Measurements from ENCODE around the gene KLC3.

DNA sequence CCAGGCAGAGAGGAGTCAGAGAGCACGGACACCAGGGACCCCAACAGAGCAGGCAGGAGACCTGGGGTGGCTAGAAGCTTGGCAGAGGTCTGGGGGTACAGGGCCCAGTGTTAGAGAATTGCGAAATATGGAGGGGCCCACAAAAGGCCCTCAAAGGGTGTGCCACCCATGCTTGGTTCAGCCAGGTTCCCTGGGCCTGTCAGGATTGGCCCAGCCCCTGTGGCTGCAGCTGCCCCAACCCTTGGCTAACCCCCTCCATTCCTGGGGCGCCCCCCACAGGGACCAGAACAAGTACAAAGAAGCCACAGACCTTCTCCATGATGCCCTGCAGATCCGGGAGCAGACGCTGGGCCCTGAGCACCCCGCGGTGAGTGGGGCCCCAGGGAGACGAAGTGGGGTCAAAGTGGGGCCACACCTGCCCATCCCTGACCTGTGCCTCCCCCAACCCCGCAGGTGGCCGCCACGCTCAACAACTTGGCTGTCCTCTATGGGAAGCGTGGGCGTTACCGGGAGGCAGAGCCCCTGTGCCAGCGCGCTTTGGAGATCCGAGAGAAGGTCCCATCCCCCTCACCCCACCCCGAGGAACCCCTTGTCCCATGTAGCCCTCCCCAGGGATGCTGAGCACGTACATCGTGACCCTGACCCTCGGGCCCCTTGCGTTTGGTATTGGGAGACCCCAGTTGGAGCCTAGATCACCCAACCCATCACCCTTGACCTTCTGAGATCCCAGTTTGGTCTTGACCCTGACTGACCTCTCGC is 8.0 kb downstream of the KLC3 start:
- TF ChIP-seq, protein P1, sequence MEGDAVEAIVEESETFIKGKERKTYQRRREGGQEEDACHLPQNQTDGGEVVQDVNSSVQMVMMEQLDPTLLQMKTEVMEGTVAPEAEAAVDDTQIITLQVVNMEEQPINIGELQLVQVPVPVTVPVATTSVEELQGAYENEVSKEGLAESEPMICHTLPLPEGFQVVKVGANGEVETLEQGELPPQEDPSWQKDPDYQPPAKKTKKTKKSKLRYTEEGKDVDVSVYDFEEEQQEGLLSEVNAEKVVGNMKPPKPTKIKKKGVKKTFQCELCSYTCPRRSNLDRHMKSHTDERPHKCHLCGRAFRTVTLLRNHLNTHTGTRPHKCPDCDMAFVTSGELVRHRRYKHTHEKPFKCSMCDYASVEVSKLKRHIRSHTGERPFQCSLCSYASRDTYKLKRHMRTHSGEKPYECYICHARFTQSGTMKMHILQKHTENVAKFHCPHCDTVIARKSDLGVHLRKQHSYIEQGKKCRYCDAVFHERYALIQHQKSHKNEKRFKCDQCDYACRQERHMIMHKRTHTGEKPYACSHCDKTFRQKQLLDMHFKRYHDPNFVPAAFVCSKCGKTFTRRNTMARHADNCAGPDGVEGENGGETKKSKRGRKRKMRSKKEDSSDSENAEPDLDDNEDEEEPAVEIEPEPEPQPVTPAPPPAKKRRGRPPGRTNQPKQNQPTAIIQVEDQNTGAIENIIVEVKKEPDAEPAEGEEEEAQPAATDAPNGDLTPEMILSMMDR (IDR thresholded peaks at IDR 0.05) = no peak
- no peak for TF ChIP-seq ZFX (IDR thresholded peaks at IDR 0.05; ENCODE audit: borderline replicate concordance)
